Measurements from ENCODE around the gene CYTH4.

DNA sequence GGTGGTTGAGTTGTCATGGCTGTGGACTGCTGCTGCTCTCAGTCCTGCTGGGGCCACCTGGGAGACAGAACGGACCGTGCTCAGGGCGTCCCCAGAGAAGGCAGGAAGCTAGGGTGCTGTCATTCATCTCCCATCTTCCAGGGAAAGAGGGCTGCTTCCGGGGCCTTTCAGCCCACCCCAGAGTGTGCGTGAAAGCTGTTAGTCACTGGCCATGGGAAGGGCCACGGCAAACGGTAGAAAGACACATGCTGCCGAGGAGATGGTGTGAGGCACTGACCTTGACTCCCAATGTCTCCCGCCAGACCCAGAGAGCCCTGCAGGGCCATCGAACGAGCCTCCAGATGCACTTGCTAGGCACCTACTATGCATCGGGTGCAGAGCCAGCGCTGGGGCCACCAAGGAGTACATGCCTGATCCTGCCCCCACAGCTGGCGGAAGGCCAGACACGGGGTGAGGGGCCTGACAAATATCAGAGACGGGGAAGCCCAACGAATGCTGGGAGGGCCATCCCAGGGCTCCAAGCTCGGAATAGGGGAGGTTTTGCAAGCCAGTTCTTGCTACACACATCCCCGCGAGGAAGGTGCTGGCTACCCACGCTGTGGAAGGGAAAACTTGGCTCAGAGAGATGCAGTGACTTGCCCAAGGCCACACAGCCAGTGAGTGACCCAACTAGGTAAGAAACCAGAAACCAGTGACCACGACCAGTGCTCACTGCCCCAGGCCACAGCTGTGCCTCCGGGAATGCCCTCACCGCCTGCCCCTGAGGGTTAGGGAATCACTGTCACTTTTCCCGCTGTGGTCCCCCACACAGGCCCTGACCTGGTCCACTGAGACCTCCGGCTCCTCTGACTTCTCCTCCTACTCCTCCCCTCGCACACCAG is 48.3 kb upstream of the CYTH4 start:
- no peak for TF ChIP-seq EP300 (IDR thresholded peaks at IDR 0.05)
- TF ChIP-seq, protein P1, sequence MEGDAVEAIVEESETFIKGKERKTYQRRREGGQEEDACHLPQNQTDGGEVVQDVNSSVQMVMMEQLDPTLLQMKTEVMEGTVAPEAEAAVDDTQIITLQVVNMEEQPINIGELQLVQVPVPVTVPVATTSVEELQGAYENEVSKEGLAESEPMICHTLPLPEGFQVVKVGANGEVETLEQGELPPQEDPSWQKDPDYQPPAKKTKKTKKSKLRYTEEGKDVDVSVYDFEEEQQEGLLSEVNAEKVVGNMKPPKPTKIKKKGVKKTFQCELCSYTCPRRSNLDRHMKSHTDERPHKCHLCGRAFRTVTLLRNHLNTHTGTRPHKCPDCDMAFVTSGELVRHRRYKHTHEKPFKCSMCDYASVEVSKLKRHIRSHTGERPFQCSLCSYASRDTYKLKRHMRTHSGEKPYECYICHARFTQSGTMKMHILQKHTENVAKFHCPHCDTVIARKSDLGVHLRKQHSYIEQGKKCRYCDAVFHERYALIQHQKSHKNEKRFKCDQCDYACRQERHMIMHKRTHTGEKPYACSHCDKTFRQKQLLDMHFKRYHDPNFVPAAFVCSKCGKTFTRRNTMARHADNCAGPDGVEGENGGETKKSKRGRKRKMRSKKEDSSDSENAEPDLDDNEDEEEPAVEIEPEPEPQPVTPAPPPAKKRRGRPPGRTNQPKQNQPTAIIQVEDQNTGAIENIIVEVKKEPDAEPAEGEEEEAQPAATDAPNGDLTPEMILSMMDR (IDR thresholded peaks at IDR 0.05), result no peak

Data from ovary (tissue), 3 donors.